Activated T-helper 1 cell treated with Interleukin-2 at 50 U/mL for 16 hours (primary cell): ENCODE results near the gene PCDH10.

Source experiments
- DNase-seq: peaks from one replicate; pipeline ENCODE4 v3.0.0-alpha.2; 2020; ENCODE audit warnings: low read depth

PCDH10 gene

GRCh38 chr4:133149932-133150471, 908 bp downstream of the PCDH10 start:
- DNase-seq, result no peak

- DNase-seq, result no peak
Measured at GRCh38 chr4:133150486-133151340, 1.6 kb downstream of the PCDH10 start.

- no peak for DNase-seq
Measured at GRCh38 chr4:133151341-133151690, 2.2 kb downstream of the PCDH10 start.

GRCh38 chr4:133151691-133152329, 2.7 kb downstream of the PCDH10 start:
- DNase-seq, result no peak

- DNase-seq, result no peak
Measured at GRCh38 chr4:133152330-133152821, 3.3 kb downstream of the PCDH10 start.

- no peak for DNase-seq
Measured at GRCh38 chr4:133152831-133153481, 3.9 kb downstream of the PCDH10 start.

- DNase-seq, result no peak
Measured at GRCh38 chr4:133154725-133155124, 5.6 kb downstream of the PCDH10 start.

- no peak for DNase-seq
Measured at GRCh38 chr4:133156096-133156495, 7.0 kb downstream of the PCDH10 start.

GRCh38 chr4:133156556-133156955, 7.5 kb downstream of the PCDH10 start:
- DNase-seq, result no peak

GRCh38 chr4:133157460-133158160, 8.5 kb downstream of the PCDH10 start:
- no peak for DNase-seq

GRCh38 chr4:133160853-133161252, 11.8 kb downstream of the PCDH10 start:
- DNase-seq, result no peak

- DNase-seq, result no peak
Measured at GRCh38 chr4:133161570-133162295, 12.6 kb downstream of the PCDH10 start.

GRCh38 chr4:133162941-133163340, 13.8 kb downstream of the PCDH10 start:
- no peak for DNase-seq

GRCh38 chr4:133178956-133179355, 29.9 kb downstream of the PCDH10 start:
- DNase-seq, result no peak

- DNase-seq, result no peak
Measured at GRCh38 chr4:133186210-133186609, 37.1 kb downstream of the PCDH10 start.

GRCh38 chr4:133186845-133187244, 37.8 kb downstream of the PCDH10 start:
- no peak for DNase-seq

GRCh38 chr4:133188433-133189146, 39.5 kb downstream of the PCDH10 start:
- no peak for DNase-seq

GRCh38 chr4:133189147-133189517, 40.0 kb downstream of the PCDH10 start:
- DNase-seq, result no peak

- no peak for DNase-seq
Measured at GRCh38 chr4:133190098-133190497, 41.0 kb downstream of the PCDH10 start.

- DNase-seq, result no peak
Measured at GRCh38 chr4:133208694-133209285, 59.7 kb downstream of the PCDH10 start.
